H7 (cell line): ENCODE data around the gene MRC1. TPM values are rescaled to one million over a fixed set of nuclear protein-coding genes. Genes with fewer than 3 reads are reported as not detected.

Experiments
- DNase-seq: peaks from one replicate; pipeline ENCODE4 v3.0.0; 2012
- H3K27me3 ChIP-seq: 2 replicates; pipeline ENCODE4 v1.6.0; 2011; ENCODE audit warnings: mild to moderate bottlenecking, low read length; ENCODE audit not compliant: control insufficient read depth, insufficient read depth
- H3K36me3 ChIP-seq: replicated peaks from 2 replicates; pipeline ENCODE4 v1.5.1; 2011; ENCODE audit warnings: low read length; ENCODE audit not compliant: control insufficient read depth, insufficient read depth
- H3K4me3 ChIP-seq: 2 replicates; pipeline ENCODE4 v1.5.1; 2011; ENCODE audit warnings: low read depth, mild to moderate bottlenecking, control low read depth, low read length, moderate library complexity; ENCODE audit not compliant: insufficient read depth
- total RNA-seq: library from RNA; depleted of rRNA; stranded (reverse); fragments of >200 nt; shearing (Covaris generic); gene quantifications from 2 replicates; pipeline ENCODE4 v1.2.3, GENCODE V29; 2014

MRC1 gene
- total RNA-seq, 1 experiment from 2014 or later = 0.17 TPM

DNA sequence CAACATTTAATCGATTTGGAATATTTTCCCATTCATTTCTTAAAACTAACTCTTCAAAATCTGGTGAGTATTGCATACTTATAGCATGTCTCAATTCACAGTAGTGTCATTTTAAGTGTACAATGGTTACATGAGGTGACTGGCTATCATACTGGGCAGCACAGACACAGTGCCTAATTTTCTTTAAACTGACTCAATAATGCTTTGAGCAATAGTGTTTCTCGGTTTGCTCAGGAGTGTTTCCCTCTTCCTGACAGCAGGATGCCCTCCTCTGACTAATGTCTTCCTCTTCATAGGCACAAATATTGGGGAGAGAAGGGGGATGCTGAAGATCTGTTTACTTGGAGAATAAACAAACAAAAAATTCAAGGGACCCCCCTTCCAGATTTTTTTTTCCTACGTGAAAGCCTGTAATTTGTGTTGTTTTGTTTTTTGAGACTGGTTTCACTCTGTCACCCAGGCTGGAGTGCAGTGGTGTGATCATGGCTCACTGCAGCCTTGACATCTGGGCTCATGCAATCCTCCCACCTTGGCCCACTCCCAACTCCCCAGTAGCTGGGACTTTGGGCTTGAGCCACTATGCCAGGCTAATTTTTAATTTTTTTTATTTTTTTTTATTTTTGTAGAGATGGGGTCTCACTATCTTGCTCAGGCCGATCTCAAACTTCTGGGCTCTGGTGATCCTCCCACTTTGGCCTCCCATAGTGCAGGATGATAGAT lies 2.2 kb downstream of the MRC1 start:
- no peak for DNase-seq
- no peaks in the 10 kb centered on the region for H3K27me3 ChIP-seq
- no peaks in the 10 kb centered on the region for H3K36me3 ChIP-seq
- H3K4me3 ChIP-seq = no peak overlapping the region

DNA sequence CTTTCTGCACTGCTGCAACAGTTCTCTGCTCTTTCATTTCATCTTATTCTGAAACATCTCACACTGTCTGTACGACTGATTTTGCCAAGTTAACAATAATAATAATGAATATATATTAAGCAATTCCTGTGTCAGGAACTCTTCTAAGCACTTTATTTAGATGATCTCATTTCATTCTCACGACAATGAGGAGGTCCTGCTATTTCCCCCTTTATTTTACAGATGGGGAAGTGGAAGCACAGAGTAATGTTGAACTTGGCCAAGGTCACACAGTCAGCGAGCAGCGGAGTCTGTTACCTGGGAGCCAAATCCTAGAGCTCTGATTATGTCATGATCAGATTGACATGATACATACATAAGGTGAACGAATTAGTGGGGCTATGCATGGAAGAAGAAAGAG lies 5.8 kb downstream of the MRC1 start:
- no peak for DNase-seq
- Histone ChIP-seq H3K36me3 (no peaks in the 10 kb centered on the region), H3K27me3 (no peaks in the 10 kb centered on the region), H3K4me3 (no peak overlapping the region)

DNA sequence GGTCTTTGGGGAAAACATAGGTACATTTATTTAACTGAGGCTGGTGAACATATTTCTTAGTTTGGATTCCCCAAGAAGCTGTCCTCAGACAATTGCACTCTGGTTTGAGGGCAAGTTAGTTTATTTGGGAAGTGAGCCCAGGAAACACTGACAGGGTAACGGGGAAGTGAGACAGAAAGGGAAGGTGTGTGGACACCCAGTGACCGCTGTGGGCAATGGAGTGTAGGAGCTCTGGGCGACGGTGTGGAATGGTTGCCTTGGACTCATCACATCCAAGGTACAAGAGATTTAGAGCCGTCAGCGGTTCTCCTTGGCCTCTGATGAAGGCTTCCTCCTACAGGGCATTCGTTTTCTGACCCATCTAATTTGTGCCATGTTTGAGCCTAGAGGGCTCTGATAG lies 7.1 kb downstream of the MRC1 start:
- Histone ChIP-seq H3K36me3 (no peaks in the 10 kb centered on the region), H3K27me3 (no peaks in the 10 kb centered on the region), H3K4me3 (no peak overlapping the region)
- DNase-seq = no peak

DNA sequence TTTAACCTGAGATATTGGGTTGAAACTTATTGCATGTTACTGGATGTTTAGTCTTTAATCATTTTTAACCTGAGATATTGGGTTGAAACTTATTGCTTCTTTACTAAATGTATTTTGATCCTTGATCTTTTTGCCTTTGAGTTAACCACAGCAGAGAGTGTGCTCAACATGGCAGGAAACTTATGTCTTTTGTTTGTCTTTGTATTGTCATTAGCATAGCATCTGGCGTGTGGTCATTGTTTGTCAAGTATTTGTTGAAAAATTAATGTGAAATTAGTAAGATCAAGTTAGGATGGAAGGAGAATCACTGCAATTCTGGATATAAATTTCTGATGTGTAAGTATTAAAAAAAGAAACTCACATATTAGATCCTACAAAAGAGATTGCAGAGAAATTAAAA lies 8.2 kb downstream of the MRC1 start:
- Histone ChIP-seq H3K36me3 (no peaks in the 10 kb centered on the region), H3K4me3 (no peak overlapping the region), H3K27me3 (no peaks in the 10 kb centered on the region)
- no peak for DNase-seq

DNA sequence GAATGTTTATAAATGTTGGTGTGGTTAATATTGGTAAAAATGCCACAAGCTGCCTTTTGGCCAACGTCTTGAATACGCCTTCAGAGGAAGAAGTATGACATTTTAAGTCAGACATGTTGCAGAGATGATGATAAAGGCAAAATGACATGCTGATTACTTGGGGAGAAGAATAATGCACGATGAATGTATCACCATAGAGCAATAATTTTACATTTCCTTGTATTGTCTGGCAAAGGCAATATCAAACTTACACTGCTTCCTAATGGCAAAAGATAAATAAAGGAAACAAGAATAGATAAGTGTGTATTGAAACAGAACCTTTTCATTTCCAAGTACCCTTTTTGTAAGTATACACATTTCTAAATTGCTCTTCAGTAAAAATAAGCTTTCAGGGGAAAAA lies 8.6 kb downstream of the MRC1 start:
- Histone ChIP-seq H3K36me3 (no peaks in the 10 kb centered on the region), H3K27me3 (no peaks in the 10 kb centered on the region), H3K4me3 (no peak overlapping the region)
- DNase-seq = no peak

DNA sequence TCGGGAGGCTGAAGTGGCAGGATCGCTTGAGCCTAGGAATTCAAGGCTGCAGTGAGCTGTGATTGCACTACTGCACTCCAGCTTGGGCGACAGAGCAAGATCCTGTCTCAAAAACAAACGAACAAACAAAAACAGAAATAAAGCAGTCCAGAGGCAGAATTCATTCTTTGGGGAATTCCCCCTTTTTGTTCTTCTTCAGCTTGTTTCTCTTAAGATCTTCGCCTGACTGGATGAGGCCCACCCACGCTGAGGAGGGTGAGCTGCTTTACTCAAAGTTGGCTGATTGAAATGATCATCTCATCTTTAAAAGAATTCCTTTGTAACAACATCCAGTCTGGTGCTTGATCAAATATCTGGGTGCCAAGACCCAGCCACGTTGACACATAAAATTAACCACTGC lies 10.7 kb downstream of the MRC1 start:
- H3K4me3 ChIP-seq = no peak overlapping the region
- DNase-seq = no peak
- no peaks in the 10 kb centered on the region for H3K27me3 ChIP-seq
- H3K36me3 ChIP-seq = no peaks in the 10 kb centered on the region

DNA sequence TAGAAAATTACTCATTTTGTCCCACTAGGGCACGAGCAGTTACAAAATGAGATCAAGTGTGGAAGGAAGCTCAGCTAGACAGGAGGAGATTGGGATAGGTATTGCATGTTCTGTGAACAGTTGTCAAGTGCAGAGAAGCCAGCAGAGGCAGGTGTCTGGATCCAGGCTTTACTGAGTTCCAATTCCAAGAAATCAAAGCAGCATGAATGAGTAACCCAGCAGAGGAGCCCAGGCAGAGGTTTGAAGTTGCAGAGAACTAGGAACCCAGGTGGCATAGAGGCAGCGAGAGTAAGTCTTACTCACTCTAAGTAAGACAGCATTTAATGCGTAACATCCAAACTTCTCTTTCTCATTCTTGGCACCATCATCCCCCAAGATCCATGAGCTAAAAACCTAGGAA lies 11.8 kb downstream of the MRC1 start:
- H3K27me3 ChIP-seq = no peaks in the 10 kb centered on the region
- H3K36me3 ChIP-seq = no peaks in the 10 kb centered on the region
- no peak for DNase-seq
- H3K4me3 ChIP-seq = no peak overlapping the region

DNA sequence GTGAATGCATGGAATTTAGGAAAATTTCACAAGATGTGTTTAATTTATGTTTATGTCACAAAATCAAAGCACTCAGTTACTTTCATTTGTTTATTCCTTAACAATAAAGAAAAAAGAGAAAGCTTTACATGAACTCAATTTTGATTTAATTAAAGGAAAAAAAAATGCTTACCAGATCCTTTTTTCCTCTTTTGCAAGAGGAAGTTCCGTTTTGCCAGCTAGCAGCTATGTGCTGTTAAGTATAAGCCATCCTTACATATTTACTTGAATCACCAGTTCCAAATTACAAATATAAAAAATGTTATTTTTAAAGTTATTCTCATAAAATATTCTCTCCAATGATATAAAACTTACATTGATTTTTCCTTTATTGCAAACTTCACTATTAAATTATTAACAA lies 12.7 kb downstream of the MRC1 start:
- Histone ChIP-seq H3K36me3 (no peaks in the 10 kb centered on the region), H3K4me3 (no peak overlapping the region), H3K27me3 (no peaks in the 10 kb centered on the region)
- no peak for DNase-seq

DNA sequence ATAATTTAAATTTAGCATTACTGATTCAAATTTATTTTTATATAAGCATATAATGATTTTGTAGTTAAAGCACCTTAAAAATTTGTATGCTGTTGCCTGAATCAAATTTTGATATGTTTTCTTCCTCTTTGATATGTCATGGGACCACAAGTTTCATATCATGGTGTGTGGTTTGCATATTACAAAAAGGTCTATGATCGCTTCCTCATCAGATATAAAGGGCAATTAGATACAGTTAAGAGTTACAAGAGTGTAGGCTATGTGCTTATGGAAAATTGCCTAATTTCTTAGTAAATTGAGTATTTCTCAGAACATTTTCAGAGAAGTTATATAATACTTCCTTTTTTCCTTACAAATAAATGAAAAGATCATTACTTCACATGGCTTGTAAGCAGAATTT lies 22.2 kb downstream of the MRC1 start:
- DNase-seq = no peak
- no peaks in the 10 kb centered on the region for H3K27me3 ChIP-seq
- H3K4me3 ChIP-seq = no peak overlapping the region

DNA sequence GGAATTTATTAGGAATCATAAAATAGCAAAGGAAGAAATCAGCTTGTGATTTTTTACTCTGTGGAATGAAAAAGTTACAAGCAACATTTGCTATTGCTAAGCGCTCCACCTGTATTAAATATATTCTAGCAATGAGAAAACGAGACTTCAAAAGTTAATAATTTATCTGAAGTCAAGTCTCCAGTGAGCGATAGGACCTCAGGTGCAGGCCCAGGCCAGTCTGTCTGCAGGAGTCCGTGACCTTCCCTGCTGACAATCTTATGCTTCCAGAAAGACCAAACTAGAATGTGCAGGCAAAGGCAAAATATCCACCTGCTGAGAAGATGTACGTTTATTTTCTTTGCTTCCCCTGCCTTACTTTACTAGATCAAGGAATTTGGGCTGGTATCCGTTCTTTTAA lies 22.7 kb downstream of the MRC1 start:
- Histone ChIP-seq H3K27me3 (no peaks in the 10 kb centered on the region), H3K4me3 (no peak overlapping the region), H3K36me3 (no peaks in the 10 kb centered on the region)
- no peak for DNase-seq

More for the DNA sequence above, 22.2 kb downstream of the MRC1 start:
- no peaks in the 10 kb centered on the region for H3K36me3 ChIP-seq

DNA sequence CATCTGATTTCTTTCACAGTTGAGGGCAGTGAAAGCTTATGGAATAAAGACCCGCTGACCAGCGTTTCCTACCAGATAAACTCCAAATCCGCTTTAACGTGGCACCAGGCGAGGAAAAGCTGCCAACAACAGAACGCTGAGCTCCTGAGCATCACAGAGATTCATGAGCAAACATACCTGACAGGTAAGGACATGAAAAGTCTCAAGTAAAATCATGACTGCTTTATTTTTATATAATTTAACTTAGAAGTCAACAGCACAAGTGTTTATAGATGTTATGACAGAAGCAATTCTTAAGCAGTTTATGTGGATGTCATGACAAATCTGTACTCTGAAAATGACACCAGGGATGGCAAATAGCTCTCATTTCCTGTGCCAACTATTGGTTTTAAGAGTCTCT lies 24.5 kb downstream of the MRC1 start:
- H3K4me3 ChIP-seq = no peak overlapping the region
- H3K27me3 ChIP-seq = no peaks in the 10 kb centered on the region
- no peak for DNase-seq
- H3K36me3 ChIP-seq = no peaks in the 10 kb centered on the region

DNA sequence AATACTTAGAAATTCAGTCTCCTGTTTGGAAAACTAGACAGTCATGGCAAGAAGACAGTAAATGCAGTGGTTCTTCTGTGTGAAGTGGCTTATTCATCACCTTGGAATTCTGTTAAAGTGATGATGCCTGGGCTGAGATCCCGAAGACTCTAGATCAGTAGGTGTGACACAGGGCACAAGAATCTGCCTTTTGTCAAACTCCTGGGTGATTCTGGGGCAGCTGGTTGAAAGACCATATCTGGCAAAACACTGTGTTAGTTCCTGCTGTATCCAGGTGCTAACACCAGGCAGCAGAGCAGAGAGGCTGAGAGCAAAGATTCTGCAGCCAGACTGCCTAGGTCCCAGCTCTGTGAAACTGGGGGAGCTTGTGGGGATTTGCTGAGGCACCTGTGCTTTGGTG lies 26.5 kb downstream of the MRC1 start:
- no peaks in the 10 kb centered on the region for H3K27me3 ChIP-seq
- H3K36me3 ChIP-seq = no peaks in the 10 kb centered on the region
- H3K4me3 ChIP-seq = no peak overlapping the region
- DNase-seq = no peak

DNA sequence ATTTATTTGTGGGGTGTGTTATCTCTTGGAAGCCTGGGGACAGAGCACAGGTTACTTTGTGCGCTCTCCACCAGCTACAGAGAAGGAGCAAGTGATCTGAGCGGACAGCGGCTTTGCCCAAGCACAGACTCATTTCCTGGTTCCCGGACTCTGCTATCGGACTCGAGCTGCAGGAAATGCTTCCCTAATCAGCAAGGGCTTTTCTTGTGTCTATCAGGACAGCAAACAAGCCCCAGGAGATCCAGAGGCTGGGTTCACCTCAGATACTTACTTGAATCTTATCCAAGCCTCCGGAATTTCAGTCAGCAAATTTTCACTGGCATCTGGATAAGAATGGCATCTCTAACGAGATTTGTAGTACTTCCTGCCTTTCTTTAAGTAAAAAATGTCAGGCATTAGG lies 27.8 kb downstream of the MRC1 start:
- no peaks in the 10 kb centered on the region for H3K36me3 ChIP-seq
- no peak for DNase-seq
- H3K27me3 ChIP-seq = no peaks in the 10 kb centered on the region
- no peak overlapping the region for H3K4me3 ChIP-seq

DNA sequence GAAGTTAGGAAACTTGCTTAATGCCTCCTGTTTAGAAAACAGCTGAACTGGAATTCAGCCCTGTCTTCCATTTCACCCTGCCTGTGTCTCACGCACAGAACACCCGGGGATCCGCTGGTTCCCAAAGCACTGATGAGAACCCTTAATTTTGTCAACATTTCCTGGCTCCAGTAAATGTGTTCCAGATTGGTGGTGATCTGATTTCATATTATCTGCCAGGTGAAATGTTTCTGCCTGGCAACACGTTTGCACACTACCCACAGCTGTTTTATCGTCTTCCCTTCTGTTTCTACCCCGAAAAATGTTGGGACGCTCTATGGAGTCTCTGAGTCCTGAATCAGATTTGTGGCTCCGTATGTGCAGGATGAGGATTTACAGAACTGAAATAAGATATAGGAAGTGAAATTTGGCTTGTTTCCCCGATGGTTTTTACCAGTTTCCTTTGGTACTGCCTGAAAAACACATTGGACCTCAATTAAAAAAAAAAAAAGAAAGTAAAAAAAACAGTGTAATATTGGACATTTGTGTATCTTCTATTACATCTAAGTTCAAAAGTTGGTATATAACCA lies 29.0 kb downstream of the MRC1 start:
- no peaks in the 10 kb centered on the region for H3K27me3 ChIP-seq
- no peak overlapping the region for H3K4me3 ChIP-seq
- H3K36me3 ChIP-seq = no peaks in the 10 kb centered on the region
- no peak for DNase-seq

DNA sequence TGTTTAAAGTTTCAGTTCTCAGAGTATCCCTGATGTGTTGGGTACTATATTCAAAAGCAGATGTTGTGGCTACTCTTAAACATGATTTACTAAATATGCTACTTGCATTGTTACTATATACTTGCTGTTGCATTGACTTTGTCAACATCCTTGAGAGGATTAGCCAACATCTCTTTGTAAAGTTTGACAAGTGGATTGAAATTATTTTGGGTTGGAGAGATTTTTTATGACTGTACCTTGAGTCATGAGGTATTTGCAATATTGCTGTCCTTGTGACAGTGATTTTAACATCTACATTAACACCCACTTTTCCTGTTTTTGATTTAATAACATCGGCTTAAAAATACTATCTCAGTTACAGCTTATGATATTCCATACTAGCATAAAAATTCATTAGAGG lies 31.9 kb downstream of the MRC1 start:
- Histone ChIP-seq H3K4me3 (no peak overlapping the region), H3K27me3 (no peaks in the 10 kb centered on the region)
- DNase-seq = no peak

DNA sequence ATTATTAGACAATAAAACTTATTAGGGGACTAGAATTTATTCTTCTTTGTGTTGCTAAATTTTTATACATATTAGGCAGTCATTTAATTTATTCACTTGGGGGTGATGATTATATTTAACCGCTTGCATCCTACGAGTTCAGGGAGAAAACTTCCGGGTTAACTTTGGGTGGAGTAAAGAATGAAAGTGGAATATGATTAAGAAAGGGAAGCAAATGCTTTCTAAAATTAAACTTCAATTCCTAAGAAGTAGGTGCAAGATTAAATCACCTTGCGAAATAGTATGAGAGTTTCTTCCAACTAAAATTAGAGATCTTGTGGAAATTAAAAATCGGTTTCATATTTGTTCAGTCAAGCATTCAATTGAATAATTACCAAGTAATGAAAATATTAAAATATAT lies 33.5 kb downstream of the MRC1 start:
- H3K4me3 ChIP-seq = no peak overlapping the region
- DNase-seq = no peak
- no peaks in the 10 kb centered on the region for H3K36me3 ChIP-seq
- no peaks in the 10 kb centered on the region for H3K27me3 ChIP-seq

More for the DNA sequence above, 31.9 kb downstream of the MRC1 start:
- no peaks in the 10 kb centered on the region for H3K36me3 ChIP-seq
